Neural progenitor cell (in vitro differentiated cells): ENCODE measurements around the gene COA4. TPM values are rescaled to one million over a fixed set of nuclear protein-coding genes. Genes with fewer than 3 reads are reported as not detected.
A peak's percentile ranks its signal among the peaks of the same experiment; 100 is the strongest.

Experiments
- DNase-seq: peaks from one replicate; pipeline ENCODE4 v3.0.0-alpha.2; 2016; ENCODE audit warnings: low spot score
- H2AFZ ChIP-seq: fragments of 200-600 bp; sonication (generic); replicated peaks from 2 replicates; pipeline ENCODE4 v1.6.1; 2016; ENCODE audit warnings: antibody characterized with exemption
- H3F3A ChIP-seq: fragments of 200-600 bp; sonication (generic); 2 replicates; pipeline ENCODE4 v1.6.1; 2016; ENCODE audit warnings: antibody characterized with exemption, low read depth
- H3K27ac ChIP-seq: fragments of 200-600 bp; sonication (generic); 2 replicates; pipeline ENCODE4 v1.5.1; 2016; ENCODE audit warnings: mild to moderate bottlenecking
- H3K27me3 ChIP-seq: fragments of 200-600 bp; sonication (generic); 2 replicates; pipeline ENCODE4 v1.6.1; 2016; ENCODE audit warnings: mild to moderate bottlenecking, moderate library complexity
- H3K36me3 ChIP-seq: fragments of 200-600 bp; sonication (generic); 2 replicates; pipeline ENCODE4 v1.5.1; 2016
- H3K4me1 ChIP-seq: fragments of 200-600 bp; sonication (generic); 2 replicates; pipeline ENCODE4 v1.6.1; 2016; ENCODE audit warnings: mixed run types
- H3K4me2 ChIP-seq: fragments of 200-600 bp; sonication (generic); 2 replicates; pipeline ENCODE4 v1.6.1; 2016
- H3K4me3 ChIP-seq: fragments of 200-600 bp; sonication (generic); 2 replicates; pipeline ENCODE4 v1.5.1; 2016
- H3K79me2 ChIP-seq: fragments of 200-600 bp; sonication (generic); 2 replicates; pipeline ENCODE4 v1.6.1; 2016; ENCODE audit warnings: low read depth
- H3K9ac ChIP-seq: fragments of 200-600 bp; sonication (generic); 2 replicates; pipeline ENCODE4 v1.6.1; 2016
- H3K9me3 ChIP-seq: fragments of 200-600 bp; sonication (generic); 2 replicates; pipeline ENCODE4 v1.5.1; 2016; ENCODE audit warnings: low read depth
- H4K20me1 ChIP-seq: fragments of 200-600 bp; sonication (generic); 2 replicates; pipeline ENCODE4 v1.6.1; 2016; ENCODE audit warnings: low read depth
- H3K27ac Mint-ChIP-seq: 3 replicates; pipeline ENCODE4 v1.8.0; 2021; ENCODE audit warnings: mixed read lengths
- H3K27me3 Mint-ChIP-seq: 2 replicates; pipeline ENCODE4 v1.8.0; 2022; ENCODE audit warnings: low read depth, mild to moderate bottlenecking, inconsistent platforms, moderate library complexity, mixed read lengths; ENCODE audit not compliant: insufficient read depth
- H3K36me3 Mint-ChIP-seq: 3 replicates; pipeline ENCODE4 v1.8.0; 2021; ENCODE audit warnings: mixed read lengths
- H3K4me1 Mint-ChIP-seq: 3 replicates; pipeline ENCODE4 v1.8.0; 2021; ENCODE audit warnings: mixed read lengths
- H3K4me3 Mint-ChIP-seq: 3 replicates; pipeline ENCODE4 v1.8.0; 2021; ENCODE audit warnings: mild to moderate bottlenecking, moderate library complexity, mixed read lengths
- H3K9me3 Mint-ChIP-seq: 3 replicates; pipeline ENCODE4 v1.8.0; 2020; ENCODE audit warnings: mixed read lengths
- CTCF ChIP-seq: fragments of 200-600 bp; sonication (generic); IDR thresholded peaks from 2 replicates; pipeline ENCODE4 v1.5.1; 2017; ENCODE audit warnings: antibody characterized with exemption, mild to moderate bottlenecking
- EZH2 ChIP-seq: fragments of 200-600 bp; sonication (generic); IDR thresholded peaks from 2 replicates; pipeline ENCODE4 v1.6.1; 2017; ENCODE audit warnings: antibody characterized with exemption, mild to moderate bottlenecking, moderate library complexity
- EZH2phosphoT487 ChIP-seq: fragments of 200-600 bp; sonication (generic); IDR thresholded peaks from 2 replicates; pipeline ENCODE4 v1.6.1; 2017; ENCODE audit warnings: antibody characterized with exemption
- total RNA-seq: library from RNA; depleted of rRNA; stranded (reverse); fragments of >200 nt; gene quantifications from 2 replicates; pipeline ENCODE4 v1.2.3, GENCODE V29; 2015; ENCODE audit warnings: low replicate concordance

Gene COA4
- total RNA-seq = 55.8 and 59.4 TPM in 2 replicates

GRCh38 chr11:73876424-73877310, at the start of gene COA4, which contains the start of gene PAAF1:
COA4 (minus strand) TSS chr11:73876846; CDS start chr11:73873378, 3,468 bp downstream.
PAAF1 (plus strand) TSS chr11:73876999; CDS start chr11:73877022, 23 bp downstream.
- no peaks in the 10 kb centered on the region for H3K36me3 ChIP-seq
- H3K9ac ChIP-seq = peak within 1 kb of the TSS; percentile 67
- H3F3A ChIP-seq = peaks cover 11% of the 10 kb centered on the region
- Mint-ChIP-seq H3K36me3 (no peaks in the 10 kb centered on the region), H3K27me3 (no peaks in the 10 kb centered on the region), H3K4me1 (peaks cover 20% of the 10 kb centered on the region), H3K4me3 (peak within 1 kb of the TSS; percentile 100), H3K27ac (peak within 1 kb of the TSS; percentile 98), H3K9me3 (no peaks in the 10 kb centered on the region)
- no peak for TF ChIP-seq CTCF
- TF ChIP-seq EZH2 = no peak
- no peak for TF ChIP-seq EZH2phosphoT487
- H3K79me2 ChIP-seq = peaks cover 50% of the 10 kb centered on the region
- peaks cover 21% of the 10 kb centered on the region for H3K4me1 ChIP-seq
- peak within 1 kb of the TSS; percentile 72 for H3K4me3 ChIP-seq
- no peaks in the 10 kb centered on the region for H3K9me3 ChIP-seq
- H3K27ac ChIP-seq = peak within 1 kb of the TSS; percentile 61
- no peaks in the 10 kb centered on the region for H3K27me3 ChIP-seq
- peak; percentile 98 for DNase-seq
- no peaks in the 10 kb centered on the region for H4K20me1 ChIP-seq
- H3K4me2 ChIP-seq = peak within 1 kb of the TSS; percentile 78
- H2AFZ ChIP-seq = peak within 1 kb of the TSS; percentile 80

GRCh38 chr11:73921180-73921579, 44.5 kb upstream of the COA4 start:
- H3K79me2 ChIP-seq = no peaks in the 10 kb centered on the region
- no peaks in the 10 kb centered on the region for H3K27me3 Mint-ChIP-seq

GRCh38 chr11:73916435-73916834, 39.8 kb upstream of the COA4 start:
- Histone ChIP-seq H3K9me3 (no peaks in the 10 kb centered on the region), H3K27ac (no peak overlapping the region), H3K36me3 (no peaks in the 10 kb centered on the region), H4K20me1 (no peaks in the 10 kb centered on the region), H3K4me1 (no peaks in the 10 kb centered on the region), H2AFZ (no peak overlapping the region), H3K4me2 (no peak overlapping the region), H3K79me2 (no peaks in the 10 kb centered on the region), H3K4me3 (no peak overlapping the region), H3F3A (no peaks in the 10 kb centered on the region), H3K27me3 (no peaks in the 10 kb centered on the region), H3K9ac (no peak overlapping the region)
- no peaks in the 10 kb centered on the region for H3K9me3 Mint-ChIP-seq
- H3K4me1 Mint-ChIP-seq = no peaks in the 10 kb centered on the region
- H3K27ac Mint-ChIP-seq = no peak overlapping the region
- TF ChIP-seq CTCF (no peak), EZH2phosphoT487 (no peak), EZH2 (no peak)
- H3K4me3 Mint-ChIP-seq = no peak overlapping the region
- H3K36me3 Mint-ChIP-seq = peaks cover 13% of the 10 kb centered on the region
- no peaks in the 10 kb centered on the region for H3K27me3 Mint-ChIP-seq
- no peak for DNase-seq

More at GRCh38 chr11:73921180-73921579, 44.5 kb upstream of the COA4 start:
- H3K4me1 ChIP-seq = no peaks in the 10 kb centered on the region
- H3K4me2 ChIP-seq = no peak overlapping the region
- no peak overlapping the region for H2AFZ ChIP-seq
- Mint-ChIP-seq H3K4me3 (no peak overlapping the region), H3K4me1 (no peaks in the 10 kb centered on the region), H3K27ac (no peak overlapping the region), H3K36me3 (peaks cover 9% of the 10 kb centered on the region), H3K9me3 (no peaks in the 10 kb centered on the region)
- H3K27me3 ChIP-seq = no peaks in the 10 kb centered on the region
- H3K27ac ChIP-seq = no peak overlapping the region
- H3F3A ChIP-seq = no peaks in the 10 kb centered on the region
- H3K9ac ChIP-seq = no peak overlapping the region
- no peaks in the 10 kb centered on the region for H4K20me1 ChIP-seq
- TF ChIP-seq CTCF = no peak
- TF ChIP-seq EZH2 = no peak
- no peak for TF ChIP-seq EZH2phosphoT487
- H3K4me3 ChIP-seq = no peak overlapping the region
- no peaks in the 10 kb centered on the region for H3K9me3 ChIP-seq
- DNase-seq = no peak
- H3K36me3 ChIP-seq = peaks cover 4% of the 10 kb centered on the region
